Measurements from ENCODE around the gene EYS. TPM values are rescaled to one million over a fixed set of nuclear protein-coding genes. Genes with fewer than 3 reads are reported as not detected.

Gene EYS
- total RNA-seq, 1 donor from 2014 or later = not detected

GRCh38 chr6:65221153-65221552 is 485.9 kb downstream of the EYS start:
- H3K36me3 ChIP-seq (ENCODE audit: control insufficient read depth, insufficient read depth, low read length) = no peaks in the 10 kb centered on the region
- TF ChIP-seq, protein P1, sequence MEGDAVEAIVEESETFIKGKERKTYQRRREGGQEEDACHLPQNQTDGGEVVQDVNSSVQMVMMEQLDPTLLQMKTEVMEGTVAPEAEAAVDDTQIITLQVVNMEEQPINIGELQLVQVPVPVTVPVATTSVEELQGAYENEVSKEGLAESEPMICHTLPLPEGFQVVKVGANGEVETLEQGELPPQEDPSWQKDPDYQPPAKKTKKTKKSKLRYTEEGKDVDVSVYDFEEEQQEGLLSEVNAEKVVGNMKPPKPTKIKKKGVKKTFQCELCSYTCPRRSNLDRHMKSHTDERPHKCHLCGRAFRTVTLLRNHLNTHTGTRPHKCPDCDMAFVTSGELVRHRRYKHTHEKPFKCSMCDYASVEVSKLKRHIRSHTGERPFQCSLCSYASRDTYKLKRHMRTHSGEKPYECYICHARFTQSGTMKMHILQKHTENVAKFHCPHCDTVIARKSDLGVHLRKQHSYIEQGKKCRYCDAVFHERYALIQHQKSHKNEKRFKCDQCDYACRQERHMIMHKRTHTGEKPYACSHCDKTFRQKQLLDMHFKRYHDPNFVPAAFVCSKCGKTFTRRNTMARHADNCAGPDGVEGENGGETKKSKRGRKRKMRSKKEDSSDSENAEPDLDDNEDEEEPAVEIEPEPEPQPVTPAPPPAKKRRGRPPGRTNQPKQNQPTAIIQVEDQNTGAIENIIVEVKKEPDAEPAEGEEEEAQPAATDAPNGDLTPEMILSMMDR (IDR thresholded peaks at IDR 0.05; ENCODE audit: insufficient read depth, low read length, poor library complexity, severe bottlenecking) = no peak
- no peak for DNase-seq (ENCODE audit: low read depth)
- H3K4me3 ChIP-seq (ENCODE audit: low read depth, low read length) = no peak overlapping the region
- H3K27me3 ChIP-seq (ENCODE audit: control insufficient read depth, insufficient read depth, low read length) = no peaks in the 10 kb centered on the region

DNA sequence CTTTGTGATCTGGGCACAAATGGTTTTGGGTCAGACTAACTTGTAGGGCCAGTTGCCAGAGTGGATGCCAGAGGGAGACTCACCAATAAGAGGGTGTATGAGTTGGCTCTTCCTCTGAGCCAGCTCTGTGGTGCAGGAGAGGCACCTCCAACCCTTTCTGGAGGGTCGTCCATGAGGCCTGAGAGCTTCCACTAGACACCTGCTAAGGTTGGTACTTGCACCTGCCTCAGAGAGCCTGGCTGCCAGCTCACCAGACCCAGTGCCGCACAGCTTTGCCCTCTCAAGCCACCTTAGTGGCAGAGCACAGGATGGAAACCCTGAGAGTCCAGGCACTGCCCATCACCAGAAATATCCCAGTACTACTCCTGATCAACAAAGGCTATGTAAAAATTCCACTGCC is 504.3 kb downstream of the EYS start:
- Histone ChIP-seq H3K36me3 (ENCODE audit: control insufficient read depth, insufficient read depth, low read length) (no peaks in the 10 kb centered on the region), H3K4me3 (ENCODE audit: low read depth, low read length) (no peak overlapping the region), H3K27me3 (ENCODE audit: control insufficient read depth, insufficient read depth, low read length) (no peaks in the 10 kb centered on the region)
- TF ChIP-seq, protein P1 (IDR thresholded peaks at IDR 0.05; ENCODE audit: insufficient read depth, low read length, poor library complexity, severe bottlenecking) = no peak
- DNase-seq (ENCODE audit: low read depth) = no peak

DNA sequence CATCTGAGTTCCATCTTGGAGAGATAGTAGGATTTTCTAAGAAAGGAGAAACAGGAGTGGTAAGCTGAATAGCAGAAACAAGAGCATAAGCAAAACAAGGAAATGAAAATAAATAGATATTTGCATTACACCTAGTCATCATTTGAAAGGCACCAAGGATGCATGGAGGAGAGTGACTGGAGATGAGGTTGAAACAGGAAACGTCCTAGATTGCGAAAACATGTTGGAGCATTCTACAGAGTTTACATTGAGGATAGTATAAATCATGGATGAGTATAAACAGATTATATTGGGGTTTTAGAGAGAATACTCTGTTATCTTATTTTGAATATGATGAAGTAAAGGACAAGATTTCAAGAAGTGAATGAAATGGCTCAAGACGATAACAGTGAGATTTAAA is 507.3 kb downstream of the EYS start:
- H3K4me3 ChIP-seq (ENCODE audit: low read depth, low read length) = no peak overlapping the region
- TF ChIP-seq, protein P1 (IDR thresholded peaks at IDR 0.05; ENCODE audit: insufficient read depth, low read length, poor library complexity, severe bottlenecking) = no peak
- no peaks in the 10 kb centered on the region for H3K27me3 ChIP-seq (ENCODE audit: control insufficient read depth, insufficient read depth, low read length)
- DNase-seq (ENCODE audit: low read depth) = no peak
- no peaks in the 10 kb centered on the region for H3K36me3 ChIP-seq (ENCODE audit: control insufficient read depth, insufficient read depth, low read length)

DNA sequence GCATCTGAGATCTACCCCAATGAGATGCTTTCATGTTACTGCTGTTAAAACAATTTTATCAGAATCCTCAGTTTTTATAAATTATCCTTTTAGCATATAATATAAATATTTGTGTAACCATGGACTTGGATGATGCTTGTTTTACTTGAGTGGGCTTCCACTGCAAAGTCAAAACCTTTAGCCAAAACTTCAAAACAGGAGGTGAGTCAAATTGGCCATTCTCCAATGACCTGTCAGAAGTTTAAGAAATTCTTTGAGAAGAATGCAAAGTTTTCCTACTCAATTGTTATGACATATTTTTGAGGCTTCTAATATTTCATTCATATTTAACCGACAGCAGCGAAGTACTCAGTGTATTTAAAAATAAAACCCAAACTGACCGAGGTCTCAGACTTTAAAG is 507.9 kb downstream of the EYS start:
- no peak for DNase-seq (ENCODE audit: low read depth)
- TF ChIP-seq, protein P1 (IDR thresholded peaks at IDR 0.05; ENCODE audit: insufficient read depth, low read length, poor library complexity, severe bottlenecking) = no peak
- H3K27me3 ChIP-seq (ENCODE audit: control insufficient read depth, insufficient read depth, low read length) = no peaks in the 10 kb centered on the region

DNA sequence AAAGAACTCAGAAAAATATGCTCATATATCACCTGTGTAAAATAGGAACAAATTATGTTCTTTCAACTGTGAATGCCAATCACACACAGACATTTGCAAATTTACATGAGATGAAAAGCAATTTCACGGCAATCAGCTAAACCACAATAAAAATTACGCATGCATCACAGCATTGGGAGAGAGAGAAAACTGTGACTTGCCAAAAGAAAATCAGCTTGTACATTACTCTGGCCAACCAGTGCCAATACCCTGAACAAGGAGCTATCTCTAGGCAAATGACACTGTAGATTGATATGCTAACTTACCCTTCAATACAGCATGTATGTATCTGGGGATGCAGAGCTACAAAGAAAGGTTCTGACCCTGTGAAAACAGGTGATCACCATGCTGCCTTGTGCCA is 515.6 kb downstream of the EYS start:
- TF ChIP-seq, protein P1 (IDR thresholded peaks at IDR 0.05; ENCODE audit: insufficient read depth, low read length, poor library complexity, severe bottlenecking) = no peak
- no peaks in the 10 kb centered on the region for H3K36me3 ChIP-seq (ENCODE audit: control insufficient read depth, insufficient read depth, low read length)
- no peaks in the 10 kb centered on the region for H3K27me3 ChIP-seq (ENCODE audit: control insufficient read depth, insufficient read depth, low read length)
- H3K4me3 ChIP-seq (ENCODE audit: low read depth, low read length) = no peak overlapping the region
- DNase-seq (ENCODE audit: low read depth) = no peak

More for the DNA sequence above, 507.9 kb downstream of the EYS start:
- Histone ChIP-seq H3K36me3 (ENCODE audit: control insufficient read depth, insufficient read depth, low read length) (no peaks in the 10 kb centered on the region), H3K4me3 (ENCODE audit: low read depth, low read length) (no peak overlapping the region)

GRCh38 chr6:65189236-65189881 is 517.7 kb downstream of the EYS start:
- TF ChIP-seq, protein P1 (IDR thresholded peaks at IDR 0.05; ENCODE audit: insufficient read depth, low read length, poor library complexity, severe bottlenecking) = no peak
- no peak for DNase-seq (ENCODE audit: low read depth)
- H3K27me3 ChIP-seq (ENCODE audit: control insufficient read depth, insufficient read depth, low read length) = no peaks in the 10 kb centered on the region
- no peak overlapping the region for H3K4me3 ChIP-seq (ENCODE audit: low read depth, low read length)
- H3K36me3 ChIP-seq (ENCODE audit: control insufficient read depth, insufficient read depth, low read length) = no peaks in the 10 kb centered on the region

All from kidney epithelial cell (primary cell).